Cardiac fibroblast (primary cell): ENCODE measurements around the gene CILP2.

Source experiments
- DNase-seq, 2 donors: peaks; one replicate each; pipeline versions ENCODE4 v3.0.0 to v3.0.0-alpha.2; 2010; ENCODE audit warnings: low read depth in 2 of 2
- H3K4me3 ChIP-seq, 2 donors: replicated peaks in 1 of 2; 1 replicate in 1 of 2; 2 replicates in 1 of 2; pipeline ENCODE4 v1.5.1; 2011; ENCODE audit warnings: low read depth in 2 of 2, low read length in 2 of 2, mild to moderate bottlenecking in 2 of 2, moderate library complexity in 1 of 2
- TF ChIP-seq, protein P1 (sequence below): IDR thresholded peaks from one replicate; pipeline ENCODE4 v1.5.1; 2011; ENCODE audit warnings: low read depth, mild to moderate bottlenecking, low read length, inconsistent platforms

The CILP2 gene

GRCh38 chr19:19588546-19588945 is 50.5 kb downstream of the CILP2 start:
- peak in 1 of 2 donors; percentile 34 for DNase-seq
- TF ChIP-seq, protein P1, sequence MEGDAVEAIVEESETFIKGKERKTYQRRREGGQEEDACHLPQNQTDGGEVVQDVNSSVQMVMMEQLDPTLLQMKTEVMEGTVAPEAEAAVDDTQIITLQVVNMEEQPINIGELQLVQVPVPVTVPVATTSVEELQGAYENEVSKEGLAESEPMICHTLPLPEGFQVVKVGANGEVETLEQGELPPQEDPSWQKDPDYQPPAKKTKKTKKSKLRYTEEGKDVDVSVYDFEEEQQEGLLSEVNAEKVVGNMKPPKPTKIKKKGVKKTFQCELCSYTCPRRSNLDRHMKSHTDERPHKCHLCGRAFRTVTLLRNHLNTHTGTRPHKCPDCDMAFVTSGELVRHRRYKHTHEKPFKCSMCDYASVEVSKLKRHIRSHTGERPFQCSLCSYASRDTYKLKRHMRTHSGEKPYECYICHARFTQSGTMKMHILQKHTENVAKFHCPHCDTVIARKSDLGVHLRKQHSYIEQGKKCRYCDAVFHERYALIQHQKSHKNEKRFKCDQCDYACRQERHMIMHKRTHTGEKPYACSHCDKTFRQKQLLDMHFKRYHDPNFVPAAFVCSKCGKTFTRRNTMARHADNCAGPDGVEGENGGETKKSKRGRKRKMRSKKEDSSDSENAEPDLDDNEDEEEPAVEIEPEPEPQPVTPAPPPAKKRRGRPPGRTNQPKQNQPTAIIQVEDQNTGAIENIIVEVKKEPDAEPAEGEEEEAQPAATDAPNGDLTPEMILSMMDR: no peak
- H3K4me3 ChIP-seq: no peak overlapping the region

GRCh38 chr19:19591133-19591825 is 53.2 kb downstream of the CILP2 start:
- peak; percentile 89 to 98 for DNase-seq
- TF ChIP-seq, protein P1: no peak
- no peak overlapping the region for H3K4me3 ChIP-seq

DNA sequence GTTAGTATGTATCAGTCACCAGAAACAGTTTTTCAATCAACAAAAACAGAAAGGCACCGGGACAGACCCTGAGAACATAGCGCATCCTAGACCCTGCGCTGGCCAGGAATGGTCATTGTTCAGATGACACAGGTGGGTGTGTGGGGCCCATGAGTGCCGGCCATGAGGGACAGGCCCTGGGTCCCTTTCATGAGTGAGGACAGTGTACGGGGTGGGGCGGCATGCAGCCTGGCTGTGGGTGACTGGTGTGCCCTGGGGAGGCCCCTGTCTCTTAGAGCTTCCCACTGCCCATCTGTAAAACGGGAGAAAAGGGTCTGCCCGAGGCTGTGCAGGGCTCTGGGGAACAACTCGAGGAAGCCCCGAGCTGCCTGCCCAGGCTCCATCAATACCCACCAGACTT is 54.6 kb downstream of the CILP2 start:
- DNase-seq: no peak
- TF ChIP-seq, protein P1: no peak
- no peak overlapping the region for H3K4me3 ChIP-seq

DNA sequence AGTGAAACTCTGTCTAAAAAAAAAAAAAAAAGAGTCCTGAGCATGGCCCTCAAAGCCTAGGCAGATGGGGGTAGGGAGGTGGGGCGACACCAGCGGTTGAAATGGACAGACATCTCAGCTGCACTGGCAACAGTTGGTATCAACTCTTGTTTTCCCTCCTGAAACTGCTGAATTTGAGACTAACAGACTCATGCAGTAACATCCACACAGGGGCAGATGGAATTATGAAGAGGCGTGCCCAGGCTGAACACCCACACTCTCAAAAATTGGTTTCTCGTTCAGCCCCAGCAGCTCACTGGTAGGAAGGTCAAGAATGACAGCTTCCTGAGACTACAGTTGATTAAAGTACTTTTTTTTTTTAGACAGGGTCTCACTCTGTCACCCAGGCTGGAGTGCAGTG is 56.3 kb downstream of the CILP2 start:
- TF ChIP-seq, protein P1: no peak
- H3K4me3 ChIP-seq: no peak overlapping the region
- no peak for DNase-seq

GRCh38 chr19:19595171-19595701 is 57.2 kb downstream of the CILP2 start:
- peak; percentile 34 to 39 for DNase-seq
- TF ChIP-seq, protein P1: no peak
- no peak overlapping the region for H3K4me3 ChIP-seq
